ENCODE measurements around the gene CATSPERZ. TPM values are rescaled to one million over a fixed set of nuclear protein-coding genes. Genes with fewer than 3 reads are reported as not detected.

Gene CATSPERZ
- total and polyA plus RNA-seq, 9 of the 15 experiments (the other 6 are each of a cell fraction or from before 2014, with no cell fraction given) = 0.86 to 8.5 (median 3.5) TPM

DNA sequence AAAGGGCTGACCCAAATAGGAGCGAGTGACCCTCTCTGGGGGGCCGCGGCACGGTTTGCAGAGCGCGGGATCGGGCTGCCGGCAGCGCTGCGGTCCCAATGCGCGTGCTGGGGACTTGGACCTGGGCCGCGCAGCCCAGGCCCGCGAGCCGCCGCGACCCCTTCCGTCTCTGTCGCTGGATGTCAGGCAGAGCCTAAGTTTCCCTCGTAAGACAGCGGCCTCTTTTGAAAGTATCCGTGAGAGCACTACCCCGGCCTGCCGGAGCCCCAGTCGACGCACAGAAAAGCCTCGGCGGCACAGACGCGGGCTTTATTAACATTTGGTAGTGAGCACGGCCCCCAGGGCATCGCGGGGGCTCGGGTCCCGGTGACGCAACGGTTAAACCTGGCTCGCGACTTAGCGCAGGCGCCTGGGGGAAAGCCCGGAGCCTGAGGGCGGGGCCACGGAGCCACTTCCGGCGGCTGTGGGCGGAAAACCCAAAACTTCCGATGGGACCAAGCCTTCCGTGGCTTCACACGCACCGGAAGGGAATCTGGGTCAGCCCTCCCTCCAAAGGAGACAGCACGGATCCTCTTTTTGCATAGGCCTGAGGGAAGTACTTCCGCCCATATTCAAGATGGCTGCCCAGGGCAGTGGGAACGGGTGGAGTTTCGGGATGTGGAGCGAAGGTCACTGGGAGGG, 30.5 kb upstream of the CATSPERZ start (continued):
- TF ChIP-seq, protein P1, sequence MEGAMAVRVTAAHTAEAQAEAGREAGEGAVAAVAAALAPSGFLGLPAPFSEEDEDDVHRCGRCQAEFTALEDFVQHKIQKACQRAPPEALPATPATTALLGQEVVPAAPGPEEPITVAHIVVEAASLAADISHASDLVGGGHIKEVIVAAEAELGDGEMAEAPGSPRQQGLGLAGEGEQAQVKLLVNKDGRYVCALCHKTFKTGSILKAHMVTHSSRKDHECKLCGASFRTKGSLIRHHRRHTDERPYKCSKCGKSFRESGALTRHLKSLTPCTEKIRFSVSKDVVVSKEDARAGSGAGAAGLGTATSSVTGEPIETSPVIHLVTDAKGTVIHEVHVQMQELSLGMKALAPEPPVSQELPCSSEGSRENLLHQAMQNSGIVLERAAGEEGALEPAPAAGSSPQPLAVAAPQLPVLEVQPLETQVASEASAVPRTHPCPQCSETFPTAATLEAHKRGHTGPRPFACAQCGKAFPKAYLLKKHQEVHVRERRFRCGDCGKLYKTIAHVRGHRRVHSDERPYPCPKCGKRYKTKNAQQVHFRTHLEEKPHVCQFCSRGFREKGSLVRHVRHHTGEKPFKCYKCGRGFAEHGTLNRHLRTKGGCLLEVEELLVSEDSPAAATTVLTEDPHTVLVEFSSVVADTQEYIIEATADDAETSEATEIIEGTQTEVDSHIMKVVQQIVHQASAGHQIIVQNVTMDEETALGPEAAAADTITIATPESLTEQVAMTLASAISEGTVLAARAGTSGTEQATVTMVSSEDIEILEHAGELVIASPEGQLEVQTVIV (CRISPR knock-in tag; IDR thresholded peaks at IDR 0.05; ENCODE audit: borderline replicate concordance) = no peak
- no peak for TF ChIP-seq HNRNPH1 (optimal IDR thresholded peaks at IDR 0.05; ENCODE audit: low read depth, low read length)
- peak; percentile 93 for TF ChIP-seq NCOA1 (IDR thresholded peaks at IDR 0.05; ENCODE audit: low read depth)
- TF ChIP-seq, protein P2, sequence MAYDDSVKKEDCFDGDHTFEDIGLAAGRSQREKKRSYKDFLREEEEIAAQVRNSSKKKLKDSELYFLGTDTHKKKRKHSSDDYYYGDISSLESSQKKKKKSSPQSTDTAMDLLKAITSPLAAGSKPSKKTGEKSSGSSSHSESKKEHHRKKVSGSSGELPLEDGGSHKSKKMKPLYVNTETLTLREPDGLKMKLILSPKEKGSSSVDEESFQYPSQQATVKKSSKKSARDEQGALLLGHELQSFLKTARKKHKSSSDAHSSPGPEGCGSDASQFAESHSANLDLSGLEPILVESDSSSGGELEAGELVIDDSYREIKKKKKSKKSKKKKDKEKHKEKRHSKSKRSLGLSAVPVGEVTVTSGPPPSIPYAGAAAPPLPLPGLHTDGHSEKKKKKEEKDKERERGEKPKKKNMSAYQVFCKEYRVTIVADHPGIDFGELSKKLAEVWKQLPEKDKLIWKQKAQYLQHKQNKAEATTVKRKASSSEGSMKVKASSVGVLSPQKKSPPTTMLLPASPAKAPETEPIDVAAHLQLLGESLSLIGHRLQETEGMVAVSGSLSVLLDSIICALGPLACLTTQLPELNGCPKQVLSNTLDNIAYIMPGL (CRISPR knock-in tag; IDR thresholded peaks at IDR 0.05) = no peak
- TF ChIP-seq, protein P3, sequence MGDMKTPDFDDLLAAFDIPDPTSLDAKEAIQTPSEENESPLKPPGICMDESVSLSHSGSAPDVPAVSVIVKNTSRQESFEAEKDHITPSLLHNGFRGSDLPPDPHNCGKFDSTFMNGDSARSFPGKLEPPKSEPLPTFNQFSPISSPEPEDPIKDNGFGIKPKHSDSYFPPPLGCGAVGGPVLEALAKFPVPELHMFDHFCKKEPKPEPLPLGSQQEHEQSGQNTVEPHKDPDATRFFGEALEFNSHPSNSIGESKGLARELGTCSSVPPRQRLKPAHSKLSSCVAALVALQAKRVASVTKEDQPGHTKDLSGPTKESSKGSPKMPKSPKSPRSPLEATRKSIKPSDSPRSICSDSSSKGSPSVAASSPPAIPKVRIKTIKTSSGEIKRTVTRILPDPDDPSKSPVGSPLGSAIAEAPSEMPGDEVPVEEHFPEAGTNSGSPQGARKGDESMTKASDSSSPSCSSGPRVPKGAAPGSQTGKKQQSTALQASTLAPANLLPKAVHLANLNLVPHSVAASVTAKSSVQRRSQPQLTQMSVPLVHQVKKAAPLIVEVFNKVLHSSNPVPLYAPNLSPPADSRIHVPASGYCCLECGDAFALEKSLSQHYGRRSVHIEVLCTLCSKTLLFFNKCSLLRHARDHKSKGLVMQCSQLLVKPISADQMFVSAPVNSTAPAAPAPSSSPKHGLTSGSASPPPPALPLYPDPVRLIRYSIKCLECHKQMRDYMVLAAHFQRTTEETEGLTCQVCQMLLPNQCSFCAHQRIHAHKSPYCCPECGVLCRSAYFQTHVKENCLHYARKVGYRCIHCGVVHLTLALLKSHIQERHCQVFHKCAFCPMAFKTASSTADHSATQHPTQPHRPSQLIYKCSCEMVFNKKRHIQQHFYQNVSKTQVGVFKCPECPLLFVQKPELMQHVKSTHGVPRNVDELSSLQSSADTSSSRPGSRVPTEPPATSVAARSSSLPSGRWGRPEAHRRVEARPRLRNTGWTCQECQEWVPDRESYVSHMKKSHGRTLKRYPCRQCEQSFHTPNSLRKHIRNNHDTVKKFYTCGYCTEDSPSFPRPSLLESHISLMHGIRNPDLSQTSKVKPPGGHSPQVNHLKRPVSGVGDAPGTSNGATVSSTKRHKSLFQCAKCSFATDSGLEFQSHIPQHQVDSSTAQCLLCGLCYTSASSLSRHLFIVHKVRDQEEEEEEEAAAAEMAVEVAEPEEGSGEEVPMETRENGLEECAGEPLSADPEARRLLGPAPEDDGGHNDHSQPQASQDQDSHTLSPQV (IDR thresholded peaks at IDR 0.05) = peak; percentile 63; the same call in 1 of the 2 replicates
- no peak for TF ChIP-seq KLF10 (CRISPR knock-in tag; IDR thresholded peaks at IDR 0.05)
- TF ChIP-seq ZNF134 (CRISPR knock-in tag; conservative IDR thresholded peaks at IDR 0.05) = no peak
- TF ChIP-seq, protein P4, sequence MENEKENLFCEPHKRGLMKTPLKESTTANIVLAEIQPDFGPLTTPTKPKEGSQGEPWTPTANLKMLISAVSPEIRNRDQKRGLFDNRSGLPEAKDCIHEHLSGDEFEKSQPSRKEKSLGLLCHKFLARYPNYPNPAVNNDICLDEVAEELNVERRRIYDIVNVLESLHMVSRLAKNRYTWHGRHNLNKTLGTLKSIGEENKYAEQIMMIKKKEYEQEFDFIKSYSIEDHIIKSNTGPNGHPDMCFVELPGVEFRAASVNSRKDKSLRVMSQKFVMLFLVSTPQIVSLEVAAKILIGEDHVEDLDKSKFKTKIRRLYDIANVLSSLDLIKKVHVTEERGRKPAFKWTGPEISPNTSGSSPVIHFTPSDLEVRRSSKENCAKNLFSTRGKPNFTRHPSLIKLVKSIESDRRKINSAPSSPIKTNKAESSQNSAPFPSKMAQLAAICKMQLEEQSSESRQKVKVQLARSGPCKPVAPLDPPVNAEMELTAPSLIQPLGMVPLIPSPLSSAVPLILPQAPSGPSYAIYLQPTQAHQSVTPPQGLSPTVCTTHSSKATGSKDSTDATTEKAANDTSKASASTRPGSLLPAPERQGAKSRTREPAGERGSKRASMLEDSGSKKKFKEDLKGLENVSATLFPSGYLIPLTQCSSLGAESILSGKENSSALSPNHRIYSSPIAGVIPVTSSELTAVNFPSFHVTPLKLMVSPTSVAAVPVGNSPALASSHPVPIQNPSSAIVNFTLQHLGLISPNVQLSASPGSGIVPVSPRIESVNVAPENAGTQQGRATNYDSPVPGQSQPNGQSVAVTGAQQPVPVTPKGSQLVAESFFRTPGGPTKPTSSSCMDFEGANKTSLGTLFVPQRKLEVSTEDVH (IDR thresholded peaks at IDR 0.05; ENCODE audit: low read depth, partially characterized antibody) = peak; percentile 99
- no peak; the same call in 1 of the 2 replicates for TF ChIP-seq ZBTB1 (CRISPR knock-in tag; IDR thresholded peaks at IDR 0.05; ENCODE audit: borderline replicate concordance, low read depth)
- TF ChIP-seq ERF (CRISPR knock-in tag; IDR thresholded peaks at IDR 0.05) = peak; percentile 74
- no peak for TF ChIP-seq NCOA6 (IDR thresholded peaks at IDR 0.05)
- peak; percentile 30; the same call in 1 of the 2 replicates for TF ChIP-seq MXI1 (IDR thresholded peaks at IDR 0.05; ENCODE audit: low read depth, low read length)
- TF ChIP-seq WHSC1 (IDR thresholded peaks at IDR 0.05; ENCODE audit: low read length) = no peak
- no peak for TF ChIP-seq NFIX (CRISPR knock-in tag; IDR thresholded peaks at IDR 0.05; ENCODE audit: low read depth)
- TF ChIP-seq CCAR2 (IDR thresholded peaks at IDR 0.05; ENCODE audit: low read depth, low read length) = no peak
- TF ChIP-seq SETDB1 (IDR thresholded peaks at IDR 0.05; ENCODE audit: low read length) = peak; percentile 24
